ENCODE measurements around the gene PHACTR1.

- TF ChIP-seq CTCF (IDR thresholded peaks at IDR 0.05) (no peak), POLR2AphosphoS5 (IDR thresholded peaks at IDR 0.05) (no peak), POLR2A (IDR thresholded peaks at IDR 0.05) (no peak)
Observed at GRCh38 chr6:12916420-12917136, 200.0 kb downstream of the PHACTR1 start.

All from prostate gland (tissue), 2 donors.